SK-N-SH treated with all-trans-retinoic acid at 6 μM for 48 hours (cell line): ENCODE measurements around the gene LSAMP.

Experiments used
- ATAC-seq: fragments of 200-7000 bp; cut with Tn5 transposase; 3 replicates; pipeline ENCODE4 v1.9.1; 2020; ENCODE audit warnings: mild to moderate bottlenecking, moderate library complexity
- ARNTL ChIP-seq: fragments of 450-650 bp; formaldehyde crosslinking; IDR thresholded peaks from 2 replicates; pipeline ENCODE4 v1.5.0; 2020; ENCODE audit warnings: low read depth, mild to moderate bottlenecking, moderate library complexity, borderline replicate concordance
- BACH2 ChIP-seq: fragments of 250-450 bp; sonication (Bioruptor Pico); IDR thresholded peaks from 2 replicates; pipeline ENCODE4 v1.9.0; 2021; ENCODE audit warnings: mild to moderate bottlenecking, borderline replicate concordance
- CSDC2 ChIP-seq: fragments of 250-450 bp; sonication (Bioruptor Pico); IDR thresholded peaks from 2 replicates; pipeline ENCODE4 v1.5.0; 2020; ENCODE audit warnings: mild to moderate bottlenecking, moderate library complexity
- ESRRG ChIP-seq: fragments of 250-450 bp; sonication (Bioruptor Pico); IDR thresholded peaks from 2 replicates; pipeline ENCODE4 v1.6.1; 2021; ENCODE audit warnings: mild to moderate bottlenecking
- GLIS3 ChIP-seq: fragments of 250-450 bp; sonication (Bioruptor Pico); IDR thresholded peaks from 2 replicates; pipeline ENCODE4 v1.5.0; 2020; ENCODE audit warnings: mild to moderate bottlenecking, moderate library complexity
- ISL1 ChIP-seq: fragments of 250-450 bp; sonication (Bioruptor Pico); IDR thresholded peaks from 2 replicates; pipeline ENCODE4 v2.1.2; 2022; ENCODE audit warnings: mild to moderate bottlenecking, moderate library complexity
- OSR1 ChIP-seq: fragments of 250-450 bp; sonication (Bioruptor Pico); IDR thresholded peaks from 2 replicates; pipeline ENCODE4 v1.8.0; 2022; ENCODE audit warnings: moderate library complexity, mild to moderate bottlenecking, inconsistent platforms
- PPARA ChIP-seq: fragments of 250-450 bp; sonication (Bioruptor Pico); IDR thresholded peaks from 2 replicates; pipeline ENCODE4 v1.5.0; 2020; ENCODE audit warnings: mild to moderate bottlenecking, borderline replicate concordance
- RARB ChIP-seq: fragments of 250-450 bp; sonication (Bioruptor Pico); IDR thresholded peaks from 2 replicates; pipeline ENCODE4 v1.8.0; 2021; ENCODE audit warnings: mild to moderate bottlenecking, moderate library complexity
- SNAI2 ChIP-seq: fragments of 250-450 bp; sonication (Bioruptor Pico); IDR thresholded peaks from 2 replicates; pipeline ENCODE4 v1.5.0; 2020; ENCODE audit warnings: mild to moderate bottlenecking, moderate library complexity
- TCF4 ChIP-seq: fragments of 250-450 bp; sonication (Bioruptor Pico); IDR thresholded peaks from 2 replicates; pipeline ENCODE4 v1.8.0; 2021; ENCODE audit warnings: mild to moderate bottlenecking, moderate library complexity, borderline replicate concordance
- TOX ChIP-seq: fragments of 250-450 bp; sonication (Bioruptor Pico); IDR thresholded peaks from 2 replicates; pipeline ENCODE4 v1.8.0; 2021; ENCODE audit warnings: mild to moderate bottlenecking, moderate library complexity, borderline replicate concordance
- ZC3H10 ChIP-seq: fragments of 250-450 bp; sonication (Bioruptor Pico); IDR thresholded peaks from 2 replicates; pipeline ENCODE4 v1.5.1; 2021; ENCODE audit warnings: mild to moderate bottlenecking, moderate library complexity
- ZFP3 ChIP-seq: fragments of 250-450 bp; sonication (Bioruptor Pico); IDR thresholded peaks from 2 replicates; pipeline ENCODE4 v1.5.0; 2020; ENCODE audit warnings: mild to moderate bottlenecking, moderate library complexity
- ZNF70 ChIP-seq: fragments of 450-650 bp; formaldehyde crosslinking; IDR thresholded peaks from 2 replicates; pipeline ENCODE4 v1.5.0; 2020; ENCODE audit warnings: mild to moderate bottlenecking, moderate library complexity
- ZNF8 ChIP-seq: fragments of 450-650 bp; formaldehyde crosslinking; IDR thresholded peaks from 2 replicates; pipeline ENCODE4 v1.5.0; 2020; ENCODE audit warnings: mild to moderate bottlenecking, moderate library complexity
- TF ChIP-seq, protein P1 (sequence below): fragments of 250-450 bp; sonication (Bioruptor Pico); IDR thresholded peaks from 2 replicates; pipeline ENCODE4 v1.5.1; 2021; ENCODE audit warnings: mild to moderate bottlenecking, moderate library complexity
- TF ChIP-seq, protein P2 (sequence below): fragments of 250-450 bp; sonication (Bioruptor Pico); IDR thresholded peaks from 2 replicates; pipeline ENCODE4 v1.8.0; 2020; ENCODE audit warnings: mild to moderate bottlenecking, moderate library complexity, borderline replicate concordance
- TF ChIP-seq, protein P3 (sequence below): fragments of 250-450 bp; sonication (Bioruptor Pico); IDR thresholded peaks from 2 replicates; pipeline ENCODE4 v1.5.1; 2020; ENCODE audit warnings: low read depth, mild to moderate bottlenecking, moderate library complexity
- TF ChIP-seq, protein P4 (sequence below): fragments of 250-450 bp; sonication (Bioruptor Pico); IDR thresholded peaks from 2 replicates; pipeline ENCODE4 v1.8.0; 2021; ENCODE audit warnings: low read depth, mild to moderate bottlenecking, moderate library complexity, borderline replicate concordance

LSAMP gene

DNA sequence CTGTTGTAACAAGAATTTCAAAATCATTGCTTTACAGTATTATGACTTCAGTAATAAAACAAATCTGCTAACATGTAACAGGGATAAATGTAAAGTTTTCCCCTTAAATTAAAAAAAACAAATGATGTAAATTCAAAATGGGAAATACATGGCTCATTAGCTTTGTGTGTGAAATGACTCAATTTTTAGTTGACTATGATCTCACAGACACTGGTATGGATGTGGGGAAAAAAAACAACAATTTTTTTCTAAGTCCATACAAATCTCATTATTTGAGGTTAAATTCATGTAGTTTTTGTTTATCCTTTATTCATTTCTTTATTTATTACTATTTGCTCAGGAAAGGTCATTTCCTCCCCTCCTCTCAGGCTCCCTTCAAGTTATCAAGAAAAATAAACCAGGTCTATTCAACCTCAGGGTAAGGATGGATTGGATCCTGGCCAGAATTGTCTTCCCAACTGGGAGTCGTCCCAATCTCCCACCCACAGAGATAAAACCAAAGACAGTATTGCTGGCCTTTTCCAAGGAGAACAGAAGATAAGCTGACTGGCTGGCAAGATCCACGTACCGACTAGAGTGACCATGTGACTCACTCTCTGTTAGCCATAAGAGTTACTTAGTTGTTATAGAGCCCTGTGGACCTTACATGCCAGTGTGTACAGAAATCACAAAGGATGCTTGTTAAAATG lies 448.7 kb downstream of the LSAMP start:
- ATAC-seq = no peak
- TF ChIP-seq OSR1 (CRISPR knock-in tag) = no peak
- no peak for TF ChIP-seq ISL1 (CRISPR knock-in tag)
- no peak for TF ChIP-seq CSDC2
- TF ChIP-seq, protein P1, sequence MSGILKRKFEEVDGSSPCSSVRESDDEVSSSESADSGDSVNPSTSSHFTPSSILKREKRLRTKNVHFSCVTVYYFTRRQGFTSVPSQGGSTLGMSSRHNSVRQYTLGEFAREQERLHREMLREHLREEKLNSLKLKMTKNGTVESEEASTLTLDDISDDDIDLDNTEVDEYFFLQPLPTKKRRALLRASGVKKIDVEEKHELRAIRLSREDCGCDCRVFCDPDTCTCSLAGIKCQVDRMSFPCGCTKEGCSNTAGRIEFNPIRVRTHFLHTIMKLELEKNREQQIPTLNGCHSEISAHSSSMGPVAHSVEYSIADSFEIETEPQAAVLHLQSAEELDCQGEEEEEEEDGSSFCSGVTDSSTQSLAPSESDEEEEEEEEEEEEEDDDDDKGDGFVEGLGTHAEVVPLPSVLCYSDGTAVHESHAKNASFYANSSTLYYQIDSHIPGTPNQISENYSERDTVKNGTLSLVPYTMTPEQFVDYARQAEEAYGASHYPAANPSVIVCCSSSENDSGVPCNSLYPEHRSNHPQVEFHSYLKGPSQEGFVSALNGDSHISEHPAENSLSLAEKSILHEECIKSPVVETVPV (CRISPR knock-in tag) = no peak
- TF ChIP-seq, protein P2, sequence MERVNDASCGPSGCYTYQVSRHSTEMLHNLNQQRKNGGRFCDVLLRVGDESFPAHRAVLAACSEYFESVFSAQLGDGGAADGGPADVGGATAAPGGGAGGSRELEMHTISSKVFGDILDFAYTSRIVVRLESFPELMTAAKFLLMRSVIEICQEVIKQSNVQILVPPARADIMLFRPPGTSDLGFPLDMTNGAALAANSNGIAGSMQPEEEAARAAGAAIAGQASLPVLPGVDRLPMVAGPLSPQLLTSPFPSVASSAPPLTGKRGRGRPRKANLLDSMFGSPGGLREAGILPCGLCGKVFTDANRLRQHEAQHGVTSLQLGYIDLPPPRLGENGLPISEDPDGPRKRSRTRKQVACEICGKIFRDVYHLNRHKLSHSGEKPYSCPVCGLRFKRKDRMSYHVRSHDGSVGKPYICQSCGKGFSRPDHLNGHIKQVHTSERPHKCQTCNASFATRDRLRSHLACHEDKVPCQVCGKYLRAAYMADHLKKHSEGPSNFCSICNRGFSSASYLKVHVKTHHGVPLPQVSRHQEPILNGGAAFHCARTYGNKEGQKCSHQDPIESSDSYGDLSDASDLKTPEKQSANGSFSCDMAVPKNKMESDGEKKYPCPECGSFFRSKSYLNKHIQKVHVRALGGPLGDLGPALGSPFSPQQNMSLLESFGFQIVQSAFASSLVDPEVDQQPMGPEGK (CRISPR knock-in tag) = no peak
- TF ChIP-seq BACH2 (CRISPR knock-in tag) = no peak
- TF ChIP-seq, protein P3, sequence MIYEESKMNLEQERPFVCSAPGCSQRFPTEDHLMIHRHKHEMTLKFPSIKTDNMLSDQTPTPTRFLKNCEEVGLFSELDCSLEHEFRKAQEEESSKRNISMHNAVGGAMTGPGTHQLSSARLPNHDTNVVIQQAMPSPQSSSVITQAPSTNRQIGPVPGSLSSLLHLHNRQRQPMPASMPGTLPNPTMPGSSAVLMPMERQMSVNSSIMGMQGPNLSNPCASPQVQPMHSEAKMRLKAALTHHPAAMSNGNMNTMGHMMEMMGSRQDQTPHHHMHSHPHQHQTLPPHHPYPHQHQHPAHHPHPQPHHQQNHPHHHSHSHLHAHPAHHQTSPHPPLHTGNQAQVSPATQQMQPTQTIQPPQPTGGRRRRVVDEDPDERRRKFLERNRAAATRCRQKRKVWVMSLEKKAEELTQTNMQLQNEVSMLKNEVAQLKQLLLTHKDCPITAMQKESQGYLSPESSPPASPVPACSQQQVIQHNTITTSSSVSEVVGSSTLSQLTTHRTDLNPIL (CRISPR knock-in tag) = no peak
- no peak for TF ChIP-seq PPARA (CRISPR knock-in tag)
- no peak for TF ChIP-seq TOX (CRISPR knock-in tag)
- TF ChIP-seq, protein P4, sequence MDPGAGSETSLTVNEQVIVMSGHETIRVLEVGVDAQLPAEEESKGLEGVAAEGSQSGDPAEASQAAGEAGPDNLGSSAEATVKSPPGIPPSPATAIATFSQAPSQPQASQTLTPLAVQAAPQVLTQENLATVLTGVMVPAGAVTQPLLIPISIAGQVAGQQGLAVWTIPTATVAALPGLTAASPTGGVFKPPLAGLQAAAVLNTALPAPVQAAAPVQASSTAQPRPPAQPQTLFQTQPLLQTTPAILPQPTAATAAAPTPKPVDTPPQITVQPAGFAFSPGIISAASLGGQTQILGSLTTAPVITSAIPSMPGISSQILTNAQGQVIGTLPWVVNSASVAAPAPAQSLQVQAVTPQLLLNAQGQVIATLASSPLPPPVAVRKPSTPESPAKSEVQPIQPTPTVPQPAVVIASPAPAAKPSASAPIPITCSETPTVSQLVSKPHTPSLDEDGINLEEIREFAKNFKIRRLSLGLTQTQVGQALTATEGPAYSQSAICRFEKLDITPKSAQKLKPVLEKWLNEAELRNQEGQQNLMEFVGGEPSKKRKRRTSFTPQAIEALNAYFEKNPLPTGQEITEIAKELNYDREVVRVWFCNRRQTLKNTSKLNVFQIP = no peak
- TF ChIP-seq ESRRG = no peak
- TF ChIP-seq RARB (CRISPR knock-in tag) = no peak
- no peak for TF ChIP-seq TCF4 (CRISPR knock-in tag)

DNA sequence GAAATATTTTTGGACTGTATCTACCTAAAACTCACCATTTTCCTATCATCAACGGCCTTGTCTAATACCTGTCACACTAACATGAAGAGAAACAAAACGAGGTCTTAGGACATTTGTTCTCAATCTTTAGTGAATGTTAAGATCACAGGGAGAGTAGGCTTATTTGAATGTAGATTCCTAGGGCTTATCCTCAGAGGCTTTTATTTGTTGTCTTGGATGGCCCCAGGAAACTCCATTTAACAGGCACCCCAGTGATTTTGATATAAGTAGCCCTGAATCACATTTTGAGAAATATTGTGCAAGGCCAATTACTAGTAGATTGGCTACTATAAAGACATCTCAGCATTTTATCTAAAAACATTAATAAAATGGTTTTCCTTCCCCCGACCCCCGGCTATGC lies 454.6 kb downstream of the LSAMP start:
- TF ChIP-seq ZFP3 (CRISPR knock-in tag) (no peak), ZNF70 (CRISPR knock-in tag) (no peak), ARNTL (CRISPR knock-in tag) (no peak), SNAI2 (CRISPR knock-in tag) (no peak), BACH2 (CRISPR knock-in tag) (no peak), ESRRG (no peak), CSDC2 (no peak), OSR1 (CRISPR knock-in tag) (no peak), ZNF8 (CRISPR knock-in tag) (no peak), GLIS3 (CRISPR knock-in tag) (no peak), ISL1 (CRISPR knock-in tag) (no peak), ZC3H10 (CRISPR knock-in tag) (no peak), RARB (CRISPR knock-in tag) (no peak)
- TF ChIP-seq, protein P4 = no peak
- TF ChIP-seq, protein P1 (CRISPR knock-in tag) = no peak
- ATAC-seq = peak; percentile 12; the same call in 2 of the 3 replicates
